ENCODE measurements around the gene ODC1. TPM values are rescaled to one million over a fixed set of nuclear protein-coding genes. Genes with fewer than 3 reads are reported as not detected.

The ODC1 gene
- total RNA-seq, 1 donor from 2014 or later = 82.8 TPM

GRCh38 chr2:10393640-10393982 is 54.5 kb downstream of the ODC1 start:
- no peak for DNase-seq (ENCODE audit: low spot score in 2 of 2)
- intact Hi-C loops (cut with DNase I) = no loop called here
- no peak overlapping the region for H3K27ac ChIP-seq

GRCh38 chr2:10392951-10393639 is 55.0 kb downstream of the ODC1 start:
- no peaks in the 10 kb centered on the region for H3K27me3 ChIP-seq
- no peaks in the 10 kb centered on the region for H3K36me3 ChIP-seq
- intact Hi-C loops (cut with DNase I) = no loop called here
- DNase-seq (ENCODE audit: low spot score in 2 of 2) = no peak
- no peak overlapping the region for H3K27ac ChIP-seq
- no peak overlapping the region for H3K4me3 ChIP-seq
- H3K4me1 ChIP-seq = peaks cover 0 to 3% of the 10 kb centered on the region in 2 donors
- H3K9me3 ChIP-seq = no peaks in the 10 kb centered on the region
- no peak for TF ChIP-seq CTCF (IDR thresholded peaks at IDR 0.05)

More at GRCh38 chr2:10393640-10393982, 54.5 kb downstream of the ODC1 start:
- Histone ChIP-seq H3K9me3 (no peaks in the 10 kb centered on the region), H3K4me1 (peaks cover 0 to 3% of the 10 kb centered on the region in 2 donors), H3K4me3 (no peak overlapping the region), H3K36me3 (no peaks in the 10 kb centered on the region), H3K27me3 (no peaks in the 10 kb centered on the region)
- TF ChIP-seq CTCF (IDR thresholded peaks at IDR 0.05) = no peak

- no peak for TF ChIP-seq CTCF (IDR thresholded peaks at IDR 0.05)
- intact Hi-C loops (cut with DNase I) = no loop called here
- Histone ChIP-seq H3K4me1 (peaks cover 0 to 3% of the 10 kb centered on the region in 2 donors), H3K27me3 (no peaks in the 10 kb centered on the region), H3K4me3 (no peak overlapping the region), H3K9me3 (no peaks in the 10 kb centered on the region), H3K27ac (no peak overlapping the region), H3K36me3 (no peaks in the 10 kb centered on the region)
- no peak for DNase-seq (ENCODE audit: low spot score in 2 of 2)
These were observed 55.6 kb downstream of the ODC1 start for GRCh38 chr2:10392548-10392947.

- intact Hi-C loops (cut with DNase I) = no loop called here
- Histone ChIP-seq H3K9me3 (no peaks in the 10 kb centered on the region), H3K4me3 (no peak overlapping the region), H3K4me1 (peaks cover 0 to 3% of the 10 kb centered on the region in 2 donors), H3K27ac (no peak overlapping the region), H3K36me3 (no peaks in the 10 kb centered on the region), H3K27me3 (no peaks in the 10 kb centered on the region)
- DNase-seq (ENCODE audit: low spot score in 2 of 2) = no peak
- no peak for TF ChIP-seq CTCF (IDR thresholded peaks at IDR 0.05)
These were observed 56.0 kb downstream of the ODC1 start for GRCh38 chr2:10392100-10392499.

- Histone ChIP-seq H3K4me3 (no peak overlapping the region), H3K4me1 (peaks cover 0 to 3% of the 10 kb centered on the region in 2 donors), H3K36me3 (no peaks in the 10 kb centered on the region), H3K9me3 (no peaks in the 10 kb centered on the region), H3K27me3 (no peaks in the 10 kb centered on the region), H3K27ac (no peak overlapping the region)
- intact Hi-C loops (cut with DNase I) = no loop called here
- no peak for DNase-seq (ENCODE audit: low spot score in 2 of 2)
- TF ChIP-seq CTCF (IDR thresholded peaks at IDR 0.05) = no peak
These were observed 57.7 kb downstream of the ODC1 start for GRCh38 chr2:10390369-10390801.

Other genes starting within 250 kb of the ODC1 start
- 401 TPM for gene HPCAL1, start 145.4 kb downstream of the ODC1 start, total RNA-seq
- 9.2 TPM for gene NOL10, start 241.6 kb upstream of the ODC1 start, total RNA-seq

All from ascending aorta (tissue), 2 donors.